Mammary epithelial cell (primary cell): ENCODE measurements around the gene FCHSD2.

Experiments
- CTCF ChIP-seq, 2 donors: IDR thresholded peaks in 1 of 2; conservative IDR thresholded peaks in 1 of 2; 2 replicates each; pipeline ENCODE4 v1.5.1; 2011 to 2012; ENCODE audit warnings: inconsistent platforms in 2 of 2, low read length in 2 of 2, mild to moderate bottlenecking in 2 of 2, control low read depth in 1 of 2, low read depth in 1 of 2; ENCODE audit not compliant: insufficient read depth in 1 of 2; ENCODE audit errors: extremely low read depth in 1 of 2
- EZH2 ChIP-seq: IDR thresholded peaks from 2 replicates; pipeline ENCODE4 v1.6.1; 2012; ENCODE audit warnings: low read length, inconsistent platforms, borderline replicate concordance

- TF ChIP-seq CTCF (conservative IDR thresholded peaks at IDR 0.05 in 1 of 2, IDR thresholded peaks at IDR 0.05 in 1 of 2; ENCODE audit: extremely low read depth in 1 of 2, insufficient read depth in 1 of 2, low read depth in 1 of 2, low read length in 2 of 2) (no peak), EZH2 (no peak)
Measured at GRCh38 chr11:72789493-72790131, 352.5 kb downstream of the FCHSD2 start.
